Right lobe of liver (tissue), 6 donors: ENCODE data around the gene SOX14. TPM values are rescaled to one million over a fixed set of nuclear protein-coding genes. Genes with fewer than 3 reads are reported as not detected.

Experiments used
- ATAC-seq, 4 donors: fragments of 200-7000 bp; cut with Tn5 transposase; one replicate each; pipeline ENCODE4 v1.9.1; 2020; ENCODE audit warnings: mild to moderate bottlenecking in 4 of 4, moderate library complexity in 4 of 4
- DNase-seq, 3 donors: peaks; one replicate each; pipeline ENCODE4 v3.0.0-alpha.2; 2020
- H3K27ac ChIP-seq, 3 donors: fragments of 200-600 bp; one replicate each; pipeline ENCODE4 v1.8.0; 2022
- H3K27me3 ChIP-seq, 2 donors: fragments of 200-600 bp; one replicate each; pipeline ENCODE4 v1.8.0; 2022
- H3K36me3 ChIP-seq, 4 donors: fragments of 200-600 bp; sonication (generic) in 1 of 4; one replicate each; pipeline versions ENCODE4 v1.5.1 to v1.8.0; 2017 to 2022; ENCODE audit warnings: control low read depth in 1 of 4
- H3K4me1 ChIP-seq, 4 donors: fragments of 200-600 bp; sonication (generic) in 1 of 4; one replicate each; pipeline versions ENCODE4 v1.5.1 to v1.8.0; 2017 to 2022; ENCODE audit warnings: control low read depth in 1 of 4
- H3K4me3 ChIP-seq, 3 donors: fragments of 200-600 bp; one replicate each; pipeline ENCODE4 v1.8.0; 2022
- H3K9me3 ChIP-seq, 4 donors: fragments of 200-600 bp; sonication (generic) in 1 of 4; one replicate each; pipeline versions ENCODE4 v1.5.1 to v1.8.0; 2017 to 2022; ENCODE audit warnings: control low read depth in 1 of 4
- CTCF ChIP-seq, 4 donors: fragments of 200-600 bp in 3 of 4; fragments of 450-650 bp in 1 of 4; IDR thresholded peaks; one replicate each; pipeline versions ENCODE4 v1.5.1 to v1.8.0; 2016 to 2022; ENCODE audit warnings: antibody characterized with exemption in 4 of 4, mild to moderate bottlenecking in 2 of 4
- POLR2A ChIP-seq: fragments of 450-650 bp; IDR thresholded peaks from one replicate; pipeline ENCODE4 v1.6.1; 2017; ENCODE audit warnings: antibody characterized with exemption, mild to moderate bottlenecking
- WGBS: methylation state at CpG from one replicate; pipeline ENCODE4 v1.1.6; 2018; ENCODE audit warnings: low coverage, low lambda C conversion rate; ENCODE audit not compliant: insufficient coverage; ENCODE audit errors: missing lambda C conversion rate; 5-methylcytosine and 5-hydroxymethylcytosine counted together
- intact Hi-C, 2 donors: fragments of 100-400 bp; cut with DNase I; formaldehyde crosslinking; loops; one replicate each; pipeline versions ENCODE4 v1.11.2 to v1.14.1; 2022
- total RNA-seq, 6 experiments: library from RNA; depleted of rRNA in 2 of 6; stranded (reverse); fragments of >200 nt in 2 of 6; fragmentation: NEBNext Ultra II Directional in 3 of 6; extraction: Animal tissue kit (Norgen Biotek cat#: 25700) in 3 of 6; gene quantifications; one replicate each; pipeline versions ENCODE4 v1.1.0 to v1.2.4, GENCODE V29; 2016 to 2023
- donor health status: DM: no; HTN: yes; CAD: no.
- donor health status: DM: no; HTN: no; CAD: no.
- donor health status: DM: no; HTN: no; CAD: no.
- donor health status: DM: no; HTN: yes; CAD: no.
- donor health status: DM: no; HTN: yes; CAD: no.

The SOX14 gene
- total RNA-seq, 6 experiments from 2014 or later, result not detected

GRCh38 chr3:137771401-137772213 lies 7.5 kb downstream of the SOX14 start:
- Histone ChIP-seq H3K4me3 (no peak overlapping the region), H3K9me3 (no peaks in the 10 kb centered on the region), H3K27me3 (peaks cover 20 to 64% of the 10 kb centered on the region in 2 donors), H3K27ac (no peak overlapping the region), H3K4me1 (peaks cover 0 to 33% (median 5%) of the 10 kb centered on the region in 4 donors), H3K36me3 (no peaks in the 10 kb centered on the region)
- 5% methylated on average over 36 of the region's 53 CpGs for WGBS
- ATAC-seq (no peak), DNase-seq (no peak)
- no peak for TF ChIP-seq POLR2A
- TF ChIP-seq CTCF (IDR thresholded peaks at IDR 0.05), result no peak
- intact Hi-C loops, result no loop called here

- WGBS, result 7% methylated on average over 7 of the region's 7 CpGs
- TF ChIP-seq POLR2A, result no peak
- TF ChIP-seq CTCF (IDR thresholded peaks at IDR 0.05), result no peak
- Histone ChIP-seq H3K27ac (no peak overlapping the region), H3K4me1 (peaks cover 0 to 33% (median 5%) of the 10 kb centered on the region in 4 donors), H3K9me3 (no peaks in the 10 kb centered on the region), H3K27me3 (peaks cover 20 to 58% of the 10 kb centered on the region in 2 donors), H3K36me3 (no peaks in the 10 kb centered on the region), H3K4me3 (no peak overlapping the region)
- DNase-seq (no peak), ATAC-seq (no peak)
- intact Hi-C loops, result no loop called here
Measured at GRCh38 chr3:137772214-137772955, 8.3 kb downstream of the SOX14 start.

DNA sequence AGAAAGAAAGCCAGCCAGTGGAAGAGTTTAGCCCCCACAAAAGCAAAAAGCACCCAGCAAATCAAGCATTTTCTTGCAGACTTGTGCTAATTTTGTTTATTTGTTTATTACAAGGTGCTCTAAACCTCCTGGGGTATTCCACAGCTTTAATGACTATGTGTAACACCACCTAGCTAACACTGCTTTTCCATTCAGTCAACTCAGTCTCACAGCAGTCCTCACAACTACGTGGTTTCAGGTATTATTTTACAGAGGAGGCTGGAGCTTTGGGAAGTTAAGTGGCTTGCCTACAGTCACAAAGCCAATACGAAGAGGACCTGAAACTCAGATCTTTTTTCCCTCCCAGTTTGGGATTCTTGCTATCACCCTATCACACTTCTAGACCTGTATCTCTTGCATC lies 14.8 kb downstream of the SOX14 start:
- no peak for DNase-seq
- Histone ChIP-seq H3K4me3 (no peak overlapping the region), H3K27ac (no peak overlapping the region), H3K27me3 (peaks cover 0 to 9% of the 10 kb centered on the region in 2 donors), H3K4me1 (no peaks in the 10 kb centered on the region), H3K36me3 (no peaks in the 10 kb centered on the region), H3K9me3 (no peaks in the 10 kb centered on the region)
- no peak for ATAC-seq
- intact Hi-C loops, result no loop called here
- TF ChIP-seq CTCF (IDR thresholded peaks at IDR 0.05) (no peak), POLR2A (no peak)
- WGBS, result 13% methylated on average over 2 of the region's 2 CpGs

DNA sequence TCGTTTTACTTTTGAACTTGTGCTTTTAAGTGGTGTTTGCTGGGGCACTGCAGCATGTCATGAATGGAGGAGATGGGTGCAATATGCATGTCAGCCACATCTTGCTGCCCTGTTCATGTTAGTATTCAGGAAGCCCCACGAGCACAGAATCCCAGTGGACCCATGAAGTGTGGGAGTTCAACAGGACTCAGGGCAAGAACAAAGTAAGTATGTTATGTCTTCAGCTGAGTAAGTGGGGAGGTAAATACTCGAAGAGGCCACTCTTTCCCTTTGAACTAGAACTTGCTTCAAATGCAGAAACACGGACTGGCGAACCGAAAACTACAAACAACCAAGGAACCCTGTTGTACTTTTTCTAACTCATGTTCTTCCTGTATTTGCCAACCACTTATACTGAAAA lies 23.4 kb downstream of the SOX14 start:
- no peaks in the 10 kb centered on the region for H3K36me3 ChIP-seq
- TF ChIP-seq CTCF (IDR thresholded peaks at IDR 0.05) (no peak), POLR2A (no peak)

More for the DNA sequence above, 23.4 kb downstream of the SOX14 start:
- DNase-seq, result no peak
- ATAC-seq, result no peak
- Histone ChIP-seq H3K9me3 (no peaks in the 10 kb centered on the region), H3K27ac (no peak overlapping the region), H3K4me1 (no peaks in the 10 kb centered on the region), H3K4me3 (no peak overlapping the region), H3K27me3 (no peaks in the 10 kb centered on the region)
- intact Hi-C loops, result no loop called here
- 53% methylated on average over 6 of the region's 6 CpGs for WGBS
